Measurements from ENCODE around the gene STARD6.

Gene STARD6

GRCh38 chr18:54381640-54382039, 24.0 kb upstream of the STARD6 start:
- no peak for TF ChIP-seq CTCF (conservative IDR thresholded peaks at IDR 0.05; ENCODE audit: low read depth)
- no peak for DNase-seq (ENCODE audit: low spot score)
- ChIA-PET CTCF (interaction anchor here (0.6 kb wide), 1 partner anchor 10 kb away, joined by 3 read pairs; no protein-coding TSS in a partner anchor), POLR2A (ENCODE audit: low non-redundant PET) (no interaction called here)
- H3K27ac ChIP-seq, result no peak overlapping the region

GRCh38 chr18:54378057-54378456, 20.4 kb upstream of the STARD6 start:
- no peak for TF ChIP-seq CTCF (conservative IDR thresholded peaks at IDR 0.05; ENCODE audit: low read depth)
- ChIA-PET POLR2A (ENCODE audit: low non-redundant PET) (no interaction called here), CTCF (no interaction called here)
- no peak for DNase-seq (ENCODE audit: low spot score)
- no peak overlapping the region for H3K27ac ChIP-seq

- POLR2A ChIA-PET (ENCODE audit: low non-redundant PET), result no interaction called here
- CTCF ChIA-PET, result no interaction called here
- no peak overlapping the region for H3K27ac ChIP-seq
- TF ChIP-seq CTCF (conservative IDR thresholded peaks at IDR 0.05; ENCODE audit: low read depth), result no peak
- DNase-seq (ENCODE audit: low spot score), result no peak
Observed at GRCh38 chr18:54360406-54360805, 2.7 kb upstream of the STARD6 start.

GRCh38 chr18:54359233-54359632, 1.6 kb upstream of the STARD6 start:
- CTCF ChIA-PET, result no interaction called here
- DNase-seq (ENCODE audit: low spot score), result no peak
- H3K27ac ChIP-seq, result no peak overlapping the region
- no peak for TF ChIP-seq CTCF (conservative IDR thresholded peaks at IDR 0.05; ENCODE audit: low read depth)
- POLR2A ChIA-PET (ENCODE audit: low non-redundant PET), result no interaction called here

- TF ChIP-seq CTCF (conservative IDR thresholded peaks at IDR 0.05; ENCODE audit: low read depth), result no peak
- H3K27ac ChIP-seq, result peak overlapping the region; percentile 86
- CTCF ChIA-PET, result interaction anchor here (0.6 kb wide), 1 partner anchor 624 kb away, joined by 4 read pairs; no protein-coding TSS in a partner anchor
- POLR2A ChIA-PET (ENCODE audit: low non-redundant PET), result no interaction called here
- DNase-seq (ENCODE audit: low spot score), result no peak
Observed at GRCh38 chr18:54358495-54359040, 910 bp upstream of the STARD6 start.

- CTCF ChIA-PET, result interaction anchor here (0.7 kb wide), 2 partner anchors 19 to 1564 kb away, joined by 3 read pairs; no protein-coding TSS in a partner anchor
- peak; percentile 5 for DNase-seq (ENCODE audit: low spot score)
- POLR2A ChIA-PET (ENCODE audit: low non-redundant PET), result no interaction called here
- TF ChIP-seq CTCF (conservative IDR thresholded peaks at IDR 0.05; ENCODE audit: low read depth), result no peak
- H3K27ac ChIP-seq, result peak overlapping the region; percentile 86
Observed at GRCh38 chr18:54357082-54357659, 487 bp downstream of the STARD6 start.

Data from RWPE1 (cell line).